Upper lobe of right lung (tissue), 1 donor: Measurements from ENCODE around the gene TGM2. TPM values are rescaled to one million over a fixed set of nuclear protein-coding genes. Genes with fewer than 3 reads are reported as not detected.
A peak's percentile ranks its signal among the peaks of the same experiment; 100 is the strongest.

Experiments used
- ATAC-seq: fragments of 200-7000 bp; cut with Tn5 transposase; one replicate; pipeline ENCODE4 v1.9.1; 2020; ENCODE audit warnings: mild to moderate bottlenecking, moderate library complexity
- DNase-seq: peaks from one replicate; pipeline ENCODE4 v3.0.0-alpha.2; 2020
- H3K27ac ChIP-seq: fragments of 200-600 bp; one replicate; pipeline ENCODE4 v1.8.0; 2022
- H3K27me3 ChIP-seq: fragments of 200-600 bp; one replicate; pipeline ENCODE4 v1.8.0; 2022; ENCODE audit warnings: mild to moderate bottlenecking
- H3K36me3 ChIP-seq: fragments of 200-600 bp; one replicate; pipeline ENCODE4 v1.8.0; 2022
- H3K4me1 ChIP-seq: fragments of 200-600 bp; one replicate; pipeline ENCODE4 v1.8.0; 2022
- H3K4me3 ChIP-seq: fragments of 200-600 bp; one replicate; pipeline ENCODE4 v1.8.0; 2022; ENCODE audit warnings: mild to moderate bottlenecking
- H3K9me3 ChIP-seq: fragments of 200-600 bp; one replicate; pipeline ENCODE4 v1.8.0; 2022
- CTCF ChIP-seq: fragments of 200-600 bp; IDR thresholded peaks from one replicate; pipeline ENCODE4 v1.8.0; 2022; ENCODE audit warnings: antibody characterized with exemption
- intact Hi-C: fragments of 100-400 bp; cut with DNase I; formaldehyde crosslinking; loops from one replicate; pipeline ENCODE4 v1.11.0; 2022
- total RNA-seq: library from RNA; stranded (reverse); fragmentation: NEBNext Ultra II Directional; extraction: Animal tissue kit (Norgen Biotek cat#: 25700); gene quantifications from one replicate; pipeline ENCODE4 v1.2.1, GENCODE V29; 2021
- donor health status: DM: no; HTN: yes; CAD: no; lungs with severe emphysema.

The TGM2 gene
- total RNA-seq, 1 donor from 2014 or later, result 562 TPM

DNA sequence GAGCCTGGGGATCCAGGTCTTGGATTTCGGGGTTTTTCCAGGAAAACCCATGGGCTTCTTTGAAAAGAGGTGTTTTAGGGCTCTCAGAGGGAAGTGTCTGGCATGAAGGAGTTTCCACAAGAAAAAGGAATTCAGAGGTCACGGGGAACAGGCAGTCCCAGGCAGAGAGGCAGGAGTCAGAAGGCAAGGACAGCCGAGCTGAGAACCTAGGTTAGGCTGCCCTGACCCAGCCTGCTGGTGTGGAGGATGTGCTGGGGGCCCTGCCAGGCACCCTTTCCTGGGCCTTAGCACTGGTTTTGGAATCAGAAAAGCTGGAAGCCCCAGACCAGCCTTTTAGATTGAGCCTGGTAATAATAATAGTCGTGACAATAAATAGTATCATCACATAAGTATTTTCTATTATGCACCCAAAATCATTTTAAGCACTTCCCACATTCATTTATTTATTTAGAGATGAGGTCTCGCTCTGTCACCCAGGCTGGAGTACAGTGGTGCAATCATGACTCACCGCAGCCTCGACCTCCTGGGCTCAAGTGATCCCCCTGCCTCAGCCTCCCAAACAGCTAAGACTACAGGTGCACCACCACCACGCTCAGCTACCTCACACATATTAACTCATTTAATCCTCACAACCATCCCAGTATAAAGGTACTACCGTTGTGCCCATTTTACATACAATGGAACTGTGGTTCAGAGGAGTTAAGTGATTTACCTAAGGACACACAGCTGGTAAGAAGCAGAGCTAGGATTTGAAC lies 19.9 kb downstream of the TGM2 start:
- ATAC-seq (no peak), DNase-seq (no peak)
- Histone ChIP-seq H3K27me3 (no peaks in the 10 kb centered on the region), H3K27ac (peak overlapping the region; percentile 78), H3K4me1 (peaks cover 52% of the 10 kb centered on the region), H3K4me3 (no peak overlapping the region), H3K36me3 (peaks cover 76% of the 10 kb centered on the region), H3K9me3 (no peaks in the 10 kb centered on the region)
- intact Hi-C loops, result no loop called here
- no peak for TF ChIP-seq CTCF

DNA sequence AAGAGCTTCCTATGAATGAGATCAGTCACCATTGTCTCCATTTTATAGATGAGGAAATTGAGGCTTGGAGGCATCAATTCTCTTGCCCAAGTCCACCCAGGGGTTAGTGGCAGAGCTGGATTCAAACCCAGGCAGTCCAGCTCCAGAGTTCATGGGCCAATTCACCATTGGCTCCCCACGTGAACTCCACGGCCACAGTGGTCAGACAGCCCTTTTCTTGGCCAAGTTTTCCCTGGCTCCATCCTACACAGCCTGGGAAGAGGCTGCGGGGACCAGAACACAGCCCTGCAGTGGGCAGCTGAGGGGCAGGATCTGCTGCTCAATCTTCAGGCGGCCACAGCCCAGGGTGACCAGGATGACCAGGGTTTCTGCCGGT lies 20.5 kb downstream of the TGM2 start:
- ATAC-seq (no peak), DNase-seq (no peak)
- Histone ChIP-seq H3K27ac (peak overlapping the region; percentile 78), H3K36me3 (peaks cover 76% of the 10 kb centered on the region), H3K27me3 (no peaks in the 10 kb centered on the region), H3K9me3 (no peaks in the 10 kb centered on the region), H3K4me3 (no peak overlapping the region), H3K4me1 (peaks cover 46% of the 10 kb centered on the region)
- intact Hi-C loops, result no loop called here
- no peak for TF ChIP-seq CTCF

GRCh38 chr20:38143646-38144554 lies 21.2 kb downstream of the TGM2 start:
- no peak for DNase-seq
- no peaks in the 10 kb centered on the region for H3K9me3 ChIP-seq
- H3K27ac ChIP-seq, result peak overlapping the region; percentile 78
- intact Hi-C loops, result no loop called here
- H3K4me1 ChIP-seq, result peaks cover 42% of the 10 kb centered on the region
- no peak for TF ChIP-seq CTCF
- H3K4me3 ChIP-seq, result no peak overlapping the region
- H3K36me3 ChIP-seq, result peaks cover 78% of the 10 kb centered on the region
- H3K27me3 ChIP-seq, result no peaks in the 10 kb centered on the region
- peak; percentile 56 for ATAC-seq

DNA sequence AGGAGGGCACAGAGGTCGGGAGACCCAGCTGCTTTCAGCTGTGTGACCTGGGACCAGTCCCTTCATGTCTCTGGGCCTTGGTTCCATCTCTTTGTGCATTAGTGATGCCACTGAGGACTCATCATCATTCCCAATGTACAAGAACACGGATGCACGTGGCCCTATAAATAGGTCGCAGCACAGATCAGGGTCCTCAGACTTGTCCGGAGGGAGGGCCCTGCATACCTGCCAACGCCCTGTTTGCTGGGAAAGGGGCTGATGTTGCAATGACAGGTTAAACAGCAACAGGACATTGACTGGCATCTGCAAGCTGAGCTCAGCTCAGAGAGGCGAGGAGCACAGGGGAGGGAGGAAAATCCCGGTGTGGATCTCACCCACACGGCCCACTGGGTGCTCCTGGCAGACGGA lies 21.8 kb downstream of the TGM2 start:
- H3K9me3 ChIP-seq, result no peaks in the 10 kb centered on the region
- ATAC-seq (peak; percentile 54), DNase-seq (no peak)
- H3K4me1 ChIP-seq, result peaks cover 39% of the 10 kb centered on the region
- H3K36me3 ChIP-seq, result peaks cover 78% of the 10 kb centered on the region
- H3K27me3 ChIP-seq, result no peaks in the 10 kb centered on the region
- no peak for TF ChIP-seq CTCF
- intact Hi-C loops, result no loop called here
- H3K4me3 ChIP-seq, result no peak overlapping the region
- peak overlapping the region; percentile 78 for H3K27ac ChIP-seq

DNA sequence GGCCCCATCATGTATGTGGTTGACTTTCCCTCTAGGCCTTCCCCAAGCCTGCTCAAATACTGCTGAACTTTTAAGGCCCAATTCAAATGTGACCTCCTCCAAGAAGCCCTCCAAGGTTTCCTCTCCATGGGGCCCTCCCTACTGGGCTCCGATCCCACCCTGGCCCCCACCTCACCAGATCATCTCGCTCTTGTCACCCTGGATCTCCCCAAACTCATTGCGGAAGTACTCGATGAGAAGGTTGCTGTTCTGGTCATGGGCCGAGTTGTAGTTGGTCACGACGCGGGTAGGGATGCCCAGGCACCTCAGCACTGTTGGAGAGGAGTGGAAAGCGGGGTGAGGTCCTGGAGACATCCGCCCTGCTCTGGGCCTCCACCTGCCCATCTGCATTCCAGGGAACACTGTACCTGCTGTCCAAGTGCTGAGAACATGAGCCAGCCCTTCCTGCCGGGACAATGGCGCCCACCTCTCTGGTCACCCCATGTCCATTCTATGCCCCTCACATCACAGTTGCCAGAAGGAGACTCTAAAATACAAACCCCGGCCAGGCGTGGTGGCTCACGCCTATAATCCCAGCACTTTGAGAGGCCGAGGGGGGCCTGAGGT lies 23.1 kb downstream of the TGM2 start:
- no peaks in the 10 kb centered on the region for H3K9me3 ChIP-seq
- TF ChIP-seq CTCF, result no peak
- H3K36me3 ChIP-seq, result peaks cover 79% of the 10 kb centered on the region
- no peak overlapping the region for H3K4me3 ChIP-seq
- peak overlapping the region; percentile 8 for H3K27ac ChIP-seq
- DNase-seq, result peak; percentile 17
- ATAC-seq, result no peak
- no peaks in the 10 kb centered on the region for H3K27me3 ChIP-seq
- intact Hi-C loops, result no loop called here
- H3K4me1 ChIP-seq, result peaks cover 39% of the 10 kb centered on the region
